ENCODE measurements around the gene HIVEP3. TPM values are rescaled to one million over a fixed set of nuclear protein-coding genes. Genes with fewer than 3 reads are reported as not detected.

The HIVEP3 gene
- total RNA-seq, 1 donor from 2014 or later, result 0.37 TPM

DNA sequence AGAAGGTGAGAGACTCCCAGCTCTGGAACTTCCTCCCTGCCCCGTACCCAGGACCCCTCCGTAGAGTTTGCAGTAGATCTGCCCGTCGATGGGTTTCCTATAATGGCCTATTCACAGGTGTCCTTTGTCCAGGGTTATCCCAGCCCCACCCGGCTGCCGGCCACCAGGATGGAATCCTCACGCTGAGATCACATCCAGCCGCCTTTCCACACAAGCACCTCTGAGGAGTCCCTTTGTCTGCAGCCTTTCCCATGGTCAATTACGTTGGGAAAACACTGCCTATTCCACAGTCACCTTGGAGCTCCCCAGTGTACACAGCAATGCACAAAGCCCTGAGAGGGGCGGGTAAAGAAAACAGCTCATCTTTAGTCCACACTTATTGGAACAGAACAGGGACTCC lies 244.2 kb downstream of the HIVEP3 start:
- H3K27ac Mint-ChIP-seq, result no peak overlapping the region
- H3K4me1 ChIP-seq, result peaks cover 10% of the 10 kb centered on the region
- TF ChIP-seq CTCF (IDR thresholded peaks at IDR 0.05) (no peak), EZH2phosphoT487 (IDR thresholded peaks at IDR 0.05) (no peak), EZH2 (IDR thresholded peaks at IDR 0.05) (no peak)
- H3K4me3 ChIP-seq, result no peak overlapping the region
- no peaks in the 10 kb centered on the region for H3F3A ChIP-seq (ENCODE audit: low read depth)
- no peaks in the 10 kb centered on the region for H4K20me1 ChIP-seq (ENCODE audit: low read depth)
- no peaks in the 10 kb centered on the region for H3K9me3 Mint-ChIP-seq
- peaks cover 24% of the 10 kb centered on the region for H3K4me1 Mint-ChIP-seq
- H3K9ac ChIP-seq, result no peak overlapping the region
- H3K36me3 Mint-ChIP-seq, result no peaks in the 10 kb centered on the region
- H2AFZ ChIP-seq (replicated peaks), result no peak overlapping the region
- no peaks in the 10 kb centered on the region for H3K9me3 ChIP-seq (ENCODE audit: low read depth)
- peaks cover 4% of the 10 kb centered on the region for H3K27me3 Mint-ChIP-seq (ENCODE audit: insufficient read depth, low read depth)
- no peak overlapping the region for H3K27ac ChIP-seq
- no peak overlapping the region for H3K4me2 ChIP-seq
- H3K36me3 ChIP-seq, result no peaks in the 10 kb centered on the region
- no peaks in the 10 kb centered on the region for H3K27me3 ChIP-seq
- DNase-seq (ENCODE audit: low spot score), result no peak
- H3K79me2 ChIP-seq (ENCODE audit: low read depth), result no peaks in the 10 kb centered on the region
- H3K4me3 Mint-ChIP-seq, result no peak overlapping the region

DNA sequence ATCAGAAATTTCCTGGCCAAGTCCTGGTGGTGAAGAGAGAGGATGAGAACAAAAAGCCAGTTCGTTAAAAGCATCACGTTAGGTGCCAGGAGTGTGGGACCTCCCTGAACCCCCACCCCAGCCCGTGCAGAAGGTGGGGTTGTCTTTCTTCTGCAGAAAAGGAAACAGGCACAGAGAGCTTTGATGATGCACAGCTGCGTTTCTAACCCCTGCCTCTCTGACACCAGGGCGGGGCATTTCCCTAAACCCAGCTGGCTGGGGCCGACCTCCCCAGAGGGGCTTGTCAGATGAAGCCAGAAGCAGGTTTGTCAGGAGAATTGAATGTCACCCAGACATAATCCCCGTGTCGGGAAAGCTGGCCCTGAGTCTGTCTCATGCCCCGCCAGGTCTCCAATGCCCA lies 244.9 kb downstream of the HIVEP3 start:
- Histone ChIP-seq H3K27ac (no peak overlapping the region), H3K79me2 (ENCODE audit: low read depth) (no peaks in the 10 kb centered on the region), H4K20me1 (ENCODE audit: low read depth) (no peaks in the 10 kb centered on the region), H3K36me3 (no peaks in the 10 kb centered on the region), H3K4me1 (peaks cover 10% of the 10 kb centered on the region), H2AFZ (replicated peaks) (no peak overlapping the region), H3K4me3 (no peak overlapping the region), H3K9ac (no peak overlapping the region), H3K9me3 (ENCODE audit: low read depth) (no peaks in the 10 kb centered on the region), H3K4me2 (no peak overlapping the region), H3F3A (ENCODE audit: low read depth) (no peaks in the 10 kb centered on the region), H3K27me3 (no peaks in the 10 kb centered on the region)
- Mint-ChIP-seq H3K4me1 (peaks cover 24% of the 10 kb centered on the region), H3K36me3 (no peaks in the 10 kb centered on the region), H3K27me3 (ENCODE audit: insufficient read depth, low read depth) (peaks cover 4% of the 10 kb centered on the region), H3K4me3 (no peak overlapping the region), H3K27ac (no peak overlapping the region), H3K9me3 (no peaks in the 10 kb centered on the region)
- no peak for DNase-seq (ENCODE audit: low spot score)
- TF ChIP-seq EZH2phosphoT487 (IDR thresholded peaks at IDR 0.05), result no peak
- no peak for TF ChIP-seq CTCF (IDR thresholded peaks at IDR 0.05)
- no peak for TF ChIP-seq EZH2 (IDR thresholded peaks at IDR 0.05)

DNA sequence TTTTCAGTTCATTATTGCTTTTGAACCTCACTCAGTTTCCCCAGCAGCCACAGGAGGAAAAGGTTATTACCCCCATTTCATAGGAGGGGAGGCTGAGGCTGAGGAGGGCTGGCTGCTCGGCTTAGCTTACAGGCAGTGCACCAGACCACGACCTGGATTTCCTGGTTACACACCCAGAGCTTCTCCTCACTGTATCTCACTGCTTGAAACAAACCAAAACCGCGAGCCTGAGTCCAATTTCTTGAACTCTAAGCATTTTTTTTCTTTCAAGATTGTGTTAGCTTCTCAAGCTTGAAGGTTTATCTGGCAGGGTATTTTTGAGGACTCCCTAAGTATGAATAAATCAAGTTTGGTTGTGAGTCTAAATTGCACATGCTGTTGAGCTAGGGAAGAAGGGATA lies 245.3 kb downstream of the HIVEP3 start:
- H3K27ac ChIP-seq, result no peak overlapping the region
- H3K4me1 Mint-ChIP-seq, result peaks cover 24% of the 10 kb centered on the region

More for the DNA sequence above, 245.3 kb downstream of the HIVEP3 start:
- Histone ChIP-seq H3K36me3 (no peaks in the 10 kb centered on the region), H2AFZ (replicated peaks) (no peak overlapping the region), H3K4me1 (peaks cover 10% of the 10 kb centered on the region), H3K79me2 (ENCODE audit: low read depth) (no peaks in the 10 kb centered on the region), H3K27me3 (no peaks in the 10 kb centered on the region), H3K4me3 (no peak overlapping the region), H3F3A (ENCODE audit: low read depth) (no peaks in the 10 kb centered on the region), H4K20me1 (ENCODE audit: low read depth) (no peaks in the 10 kb centered on the region), H3K9ac (no peak overlapping the region), H3K4me2 (no peak overlapping the region), H3K9me3 (ENCODE audit: low read depth) (no peaks in the 10 kb centered on the region)
- TF ChIP-seq EZH2phosphoT487 (IDR thresholded peaks at IDR 0.05) (no peak), CTCF (IDR thresholded peaks at IDR 0.05) (no peak), EZH2 (IDR thresholded peaks at IDR 0.05) (no peak)
- no peak for DNase-seq (ENCODE audit: low spot score)
- H3K36me3 Mint-ChIP-seq, result no peaks in the 10 kb centered on the region
- H3K9me3 Mint-ChIP-seq, result no peaks in the 10 kb centered on the region
- H3K27ac Mint-ChIP-seq, result no peak overlapping the region
- H3K27me3 Mint-ChIP-seq (ENCODE audit: insufficient read depth, low read depth), result peaks cover 2% of the 10 kb centered on the region
- H3K4me3 Mint-ChIP-seq, result no peak overlapping the region
